ENCODE data around the gene IRAK2. TPM values are rescaled to one million over a fixed set of nuclear protein-coding genes. Genes with fewer than 3 reads are reported as not detected.

The IRAK2 gene
- total RNA-seq, 1 donor from 2014 or later = 4.7 TPM

DNA sequence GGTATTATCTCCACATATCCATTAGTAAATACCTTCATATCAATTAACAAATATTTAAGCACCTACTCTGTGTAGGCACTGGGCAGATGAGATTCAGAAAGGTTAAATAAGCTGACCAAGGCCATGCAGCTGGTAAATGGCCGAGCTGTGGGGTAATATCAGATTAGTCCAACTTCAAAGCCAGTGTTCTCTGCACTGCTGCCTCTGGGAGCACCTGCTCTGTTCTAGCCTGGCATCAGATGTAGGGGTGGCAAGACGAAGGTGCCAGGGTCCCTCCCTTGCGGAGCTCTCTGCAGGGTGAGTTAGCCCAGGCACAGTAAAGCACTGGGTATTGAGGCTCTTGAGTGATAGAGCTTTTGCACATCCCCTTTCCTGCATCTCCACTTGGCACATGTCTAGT is 89.0 kb downstream of the IRAK2 start:
- no peak for FAIRE-seq
- Histone ChIP-seq H3K4me3 (ENCODE audit: low read depth, low read length) (no peak overlapping the region), H3K36me3 (ENCODE audit: control insufficient read depth, insufficient read depth, low read length) (peaks cover 13% of the 10 kb centered on the region), H3K27me3 (ENCODE audit: control insufficient read depth, insufficient read depth, low read length) (no peaks in the 10 kb centered on the region)
- TF ChIP-seq, protein P1, sequence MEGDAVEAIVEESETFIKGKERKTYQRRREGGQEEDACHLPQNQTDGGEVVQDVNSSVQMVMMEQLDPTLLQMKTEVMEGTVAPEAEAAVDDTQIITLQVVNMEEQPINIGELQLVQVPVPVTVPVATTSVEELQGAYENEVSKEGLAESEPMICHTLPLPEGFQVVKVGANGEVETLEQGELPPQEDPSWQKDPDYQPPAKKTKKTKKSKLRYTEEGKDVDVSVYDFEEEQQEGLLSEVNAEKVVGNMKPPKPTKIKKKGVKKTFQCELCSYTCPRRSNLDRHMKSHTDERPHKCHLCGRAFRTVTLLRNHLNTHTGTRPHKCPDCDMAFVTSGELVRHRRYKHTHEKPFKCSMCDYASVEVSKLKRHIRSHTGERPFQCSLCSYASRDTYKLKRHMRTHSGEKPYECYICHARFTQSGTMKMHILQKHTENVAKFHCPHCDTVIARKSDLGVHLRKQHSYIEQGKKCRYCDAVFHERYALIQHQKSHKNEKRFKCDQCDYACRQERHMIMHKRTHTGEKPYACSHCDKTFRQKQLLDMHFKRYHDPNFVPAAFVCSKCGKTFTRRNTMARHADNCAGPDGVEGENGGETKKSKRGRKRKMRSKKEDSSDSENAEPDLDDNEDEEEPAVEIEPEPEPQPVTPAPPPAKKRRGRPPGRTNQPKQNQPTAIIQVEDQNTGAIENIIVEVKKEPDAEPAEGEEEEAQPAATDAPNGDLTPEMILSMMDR (IDR thresholded peaks at IDR 0.05; ENCODE audit: insufficient read depth, low read length, severe bottlenecking) = no peak
- no peak for DNase-seq (ENCODE audit: low read depth)

DNA sequence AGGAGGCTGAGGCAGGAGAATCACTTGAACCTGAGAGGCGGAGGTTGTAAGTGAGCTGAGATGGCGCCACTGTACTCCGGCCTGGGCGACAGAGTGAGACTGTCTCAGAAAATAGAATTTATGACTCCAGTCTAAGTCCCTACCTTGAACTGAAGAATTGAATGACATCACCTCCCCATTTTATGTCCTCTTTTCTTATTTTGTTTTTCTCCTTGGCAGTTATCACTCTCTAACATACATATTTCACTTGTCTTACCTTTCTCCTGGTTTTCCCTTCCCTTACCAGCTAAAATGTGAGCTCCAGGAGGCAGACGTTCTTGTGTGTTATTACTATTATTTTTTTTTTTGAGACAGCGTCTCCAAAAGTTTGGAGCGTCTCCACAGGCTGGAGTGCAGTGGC is 91.1 kb downstream of the IRAK2 start:
- no peak for DNase-seq (ENCODE audit: low read depth)

DNA sequence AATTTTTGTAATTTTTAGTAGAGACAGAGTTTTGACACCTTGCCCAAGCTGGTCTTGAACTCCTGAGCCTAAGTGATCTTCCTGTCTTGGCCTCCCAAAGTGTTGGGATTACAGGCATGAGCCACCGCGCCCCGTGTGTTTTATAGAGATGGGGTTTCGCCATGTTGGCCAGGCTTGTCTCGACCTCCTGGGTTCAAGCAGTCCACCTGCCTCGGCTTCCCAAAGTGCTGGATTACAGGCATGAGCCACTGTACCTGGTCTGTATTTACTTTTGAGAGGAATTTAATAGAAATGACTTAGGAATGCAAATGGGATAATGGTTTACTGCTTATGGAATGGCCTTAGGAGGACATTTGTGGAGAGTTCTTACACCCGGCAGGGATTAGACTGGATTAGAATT is 94.3 kb downstream of the IRAK2 start:
- TF ChIP-seq, protein P1 (IDR thresholded peaks at IDR 0.05; ENCODE audit: insufficient read depth, low read length, severe bottlenecking) = no peak
- no peak overlapping the region for H3K4me3 ChIP-seq (ENCODE audit: low read depth, low read length)
- no peak for FAIRE-seq
- no peak for DNase-seq (ENCODE audit: low read depth)
- no peaks in the 10 kb centered on the region for H3K27me3 ChIP-seq (ENCODE audit: control insufficient read depth, insufficient read depth, low read length)
- H3K36me3 ChIP-seq (ENCODE audit: control insufficient read depth, insufficient read depth, low read length) = peaks cover 15% of the 10 kb centered on the region

More for the DNA sequence above, 91.1 kb downstream of the IRAK2 start:
- FAIRE-seq = no peak
- H3K27me3 ChIP-seq (ENCODE audit: control insufficient read depth, insufficient read depth, low read length) = no peaks in the 10 kb centered on the region
- TF ChIP-seq, protein P1 (IDR thresholded peaks at IDR 0.05; ENCODE audit: insufficient read depth, low read length, severe bottlenecking) = no peak
- no peak overlapping the region for H3K4me3 ChIP-seq (ENCODE audit: low read depth, low read length)
- H3K36me3 ChIP-seq (ENCODE audit: control insufficient read depth, insufficient read depth, low read length) = peaks cover 21% of the 10 kb centered on the region

DNA sequence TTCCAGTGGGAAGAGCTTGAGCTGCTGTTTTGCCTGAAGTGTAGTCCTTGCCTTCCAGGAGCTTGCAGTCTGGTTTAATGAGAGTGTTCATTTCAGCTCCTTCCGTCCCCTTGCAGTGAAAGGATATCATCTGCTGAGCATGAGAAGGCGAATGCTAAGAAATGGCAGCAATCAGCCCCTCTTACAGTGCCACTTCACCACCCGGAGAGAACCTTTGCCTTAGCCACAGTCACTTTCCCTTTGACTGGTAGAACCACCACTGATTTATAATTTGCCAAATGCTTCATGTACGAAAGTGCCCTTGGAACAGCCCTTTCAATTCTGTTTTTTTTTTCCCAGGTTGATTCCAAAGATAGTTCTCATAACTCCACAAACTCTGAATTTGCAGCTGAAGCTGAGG is 95.1 kb downstream of the IRAK2 start:
- H3K36me3 ChIP-seq (ENCODE audit: control insufficient read depth, insufficient read depth, low read length) = peaks cover 12% of the 10 kb centered on the region

DNA sequence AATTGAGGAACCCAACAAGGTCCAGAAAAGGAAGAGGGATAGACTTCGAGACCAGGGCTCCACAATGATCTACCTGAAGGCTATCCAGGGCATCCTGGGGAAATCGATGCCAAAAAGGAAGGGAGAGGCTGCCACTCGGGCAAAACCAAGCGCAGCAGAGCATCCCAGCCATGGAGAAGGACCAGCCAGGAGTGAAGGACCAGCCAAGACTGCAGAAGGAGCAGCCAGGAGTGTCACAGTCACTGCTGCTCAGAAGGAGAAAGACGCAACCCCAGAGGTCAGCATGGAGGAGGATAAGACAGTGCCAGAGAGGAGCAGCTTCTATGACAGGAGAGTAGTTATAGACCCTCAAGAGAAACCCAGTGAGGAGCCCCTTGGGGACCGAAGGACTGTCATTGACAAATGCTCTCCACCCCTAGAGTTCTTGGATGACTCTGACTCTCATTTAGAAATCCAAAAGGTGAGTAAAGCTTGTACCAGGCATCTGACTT is 95.5 kb downstream of the IRAK2 start:
- H3K4me3 ChIP-seq (ENCODE audit: low read depth, low read length) = no peak overlapping the region
- peaks cover 9% of the 10 kb centered on the region for H3K36me3 ChIP-seq (ENCODE audit: control insufficient read depth, insufficient read depth, low read length)
- TF ChIP-seq, protein P1 (IDR thresholded peaks at IDR 0.05; ENCODE audit: insufficient read depth, low read length, severe bottlenecking) = no peak
- no peaks in the 10 kb centered on the region for H3K27me3 ChIP-seq (ENCODE audit: control insufficient read depth, insufficient read depth, low read length)
- FAIRE-seq (no peak), DNase-seq (ENCODE audit: low read depth) (no peak)

More for the DNA sequence above, 95.1 kb downstream of the IRAK2 start:
- Histone ChIP-seq H3K27me3 (ENCODE audit: control insufficient read depth, insufficient read depth, low read length) (no peaks in the 10 kb centered on the region), H3K4me3 (ENCODE audit: low read depth, low read length) (no peak overlapping the region)
- TF ChIP-seq, protein P1 (IDR thresholded peaks at IDR 0.05; ENCODE audit: insufficient read depth, low read length, severe bottlenecking) = no peak
- DNase-seq (ENCODE audit: low read depth) (no peak), FAIRE-seq (no peak)

DNA sequence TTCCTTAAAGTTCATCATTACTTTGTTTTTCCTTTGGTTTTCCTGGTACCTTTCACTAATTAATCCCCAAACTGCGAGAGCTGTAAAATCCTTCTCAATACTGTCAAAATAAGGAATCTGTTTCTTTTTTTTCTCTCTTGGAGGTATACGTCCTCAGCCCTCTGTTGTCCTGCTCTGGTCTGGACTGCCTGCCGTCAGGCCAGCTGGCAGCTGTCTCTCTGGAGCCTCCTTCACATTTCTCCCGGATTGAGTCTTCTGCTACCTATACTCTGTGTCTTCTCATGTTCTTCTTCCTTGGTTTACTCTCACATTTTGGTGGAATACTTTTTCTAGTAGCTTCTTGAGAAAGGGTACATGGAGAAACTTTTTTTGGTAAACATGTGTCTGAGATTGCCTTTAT is 97.3 kb downstream of the IRAK2 start:
- Histone ChIP-seq H3K27me3 (ENCODE audit: control insufficient read depth, insufficient read depth, low read length) (no peaks in the 10 kb centered on the region), H3K4me3 (ENCODE audit: low read depth, low read length) (no peak overlapping the region), H3K36me3 (ENCODE audit: control insufficient read depth, insufficient read depth, low read length) (peaks cover 9% of the 10 kb centered on the region)
- TF ChIP-seq, protein P1 (IDR thresholded peaks at IDR 0.05; ENCODE audit: insufficient read depth, low read length, severe bottlenecking) = no peak
- no peak for DNase-seq (ENCODE audit: low read depth)
- FAIRE-seq = no peak

All from bronchial epithelial cell (primary cell).